ENCODE measurements around the gene TNP1.

TNP1 gene

GRCh38 chr2:216859944-216860343, at the start of gene TNP1:
Gene TNP1, minus strand, starts transcription at chr2:216860064. Its CDS starts 30 bp downstream, at chr2:216860034.
- DNase-seq: no peak

- DNase-seq: no peak
Observed at GRCh38 chr2:216908300-216908699, 48.4 kb upstream of the TNP1 start.

DNA sequence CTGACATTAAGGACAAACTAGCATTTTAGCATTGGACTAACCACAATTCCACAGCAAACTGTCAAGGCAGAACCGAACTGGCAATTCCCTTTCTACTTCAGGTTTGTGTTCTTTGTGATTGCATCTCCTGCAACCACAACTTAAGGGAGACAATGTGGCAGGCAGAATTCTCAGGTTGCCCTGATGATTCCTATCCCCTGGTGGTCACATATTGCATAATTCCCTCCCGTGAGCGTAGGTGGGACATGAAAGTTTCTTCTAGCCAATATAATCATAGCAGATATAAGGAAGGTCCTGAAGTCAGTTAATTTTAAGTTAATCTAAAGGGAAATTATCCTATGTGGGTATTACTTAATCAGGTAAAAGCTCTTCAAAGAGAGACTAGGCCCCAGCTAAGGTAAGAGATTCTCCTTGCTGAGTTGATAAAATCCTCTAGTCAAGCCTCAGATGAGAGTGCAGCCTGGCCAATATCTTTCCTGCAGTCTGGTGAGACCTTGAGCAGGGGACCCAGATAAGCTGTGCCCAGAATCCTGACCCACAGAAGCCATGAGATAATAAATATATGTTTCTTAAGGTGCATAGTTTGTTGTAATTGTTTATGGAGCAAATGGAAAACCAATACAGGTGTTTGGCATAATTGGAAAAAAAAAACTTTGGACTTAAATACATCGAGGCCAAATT, 45.9 kb upstream of the TNP1 start:
- DNase-seq: no peak

- no peak for DNase-seq
Observed at GRCh38 chr2:216904974-216905373, 45.1 kb upstream of the TNP1 start.

GRCh38 chr2:216904554-216904953, 44.7 kb upstream of the TNP1 start:
- no peak for DNase-seq

GRCh38 chr2:216903470-216903869, 43.6 kb upstream of the TNP1 start:
- no peak for DNase-seq

- DNase-seq: no peak
Observed at GRCh38 chr2:216901273-216901672, 41.4 kb upstream of the TNP1 start.

DNA sequence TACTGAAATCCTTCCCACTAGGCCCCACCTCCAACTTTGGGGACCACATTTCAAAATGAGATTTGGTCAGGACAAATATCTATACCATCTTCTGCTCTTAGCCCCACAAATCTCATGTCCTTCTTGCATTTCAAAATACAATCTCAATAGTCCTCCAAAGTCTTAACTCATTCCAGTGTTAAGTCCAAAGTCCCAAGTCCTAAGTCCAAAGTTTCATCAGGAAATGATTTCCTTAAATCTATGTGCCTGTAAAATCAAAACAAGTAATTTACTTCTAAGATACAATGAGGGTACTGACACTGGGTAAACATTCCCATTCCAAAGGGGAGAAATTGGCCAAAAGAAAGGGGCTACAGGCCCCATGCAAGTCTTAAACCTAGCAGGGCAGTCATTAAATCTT, 40.5 kb upstream of the TNP1 start:
- DNase-seq: no peak

GRCh38 chr2:216897561-216898203, 37.8 kb upstream of the TNP1 start:
- no peak for DNase-seq

DNA sequence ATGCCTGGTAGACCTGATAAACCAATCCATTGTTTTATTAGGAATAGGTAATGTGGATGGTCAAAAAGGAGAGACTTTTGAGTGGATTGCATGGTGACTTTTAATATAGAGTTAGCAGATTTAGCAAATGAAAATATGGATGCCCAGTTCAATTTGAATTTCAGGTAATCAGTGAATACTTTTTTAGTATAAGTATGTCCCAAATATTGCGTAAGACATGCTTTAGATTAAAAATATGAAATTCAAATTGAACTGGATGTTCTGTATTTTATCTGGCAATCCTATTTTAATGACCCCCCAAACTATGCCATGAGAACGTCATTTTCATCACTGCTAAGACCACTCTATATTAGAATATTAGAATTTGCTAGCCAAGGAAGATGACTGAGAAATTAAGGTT, 30.3 kb upstream of the TNP1 start:
- no peak for DNase-seq

DNA sequence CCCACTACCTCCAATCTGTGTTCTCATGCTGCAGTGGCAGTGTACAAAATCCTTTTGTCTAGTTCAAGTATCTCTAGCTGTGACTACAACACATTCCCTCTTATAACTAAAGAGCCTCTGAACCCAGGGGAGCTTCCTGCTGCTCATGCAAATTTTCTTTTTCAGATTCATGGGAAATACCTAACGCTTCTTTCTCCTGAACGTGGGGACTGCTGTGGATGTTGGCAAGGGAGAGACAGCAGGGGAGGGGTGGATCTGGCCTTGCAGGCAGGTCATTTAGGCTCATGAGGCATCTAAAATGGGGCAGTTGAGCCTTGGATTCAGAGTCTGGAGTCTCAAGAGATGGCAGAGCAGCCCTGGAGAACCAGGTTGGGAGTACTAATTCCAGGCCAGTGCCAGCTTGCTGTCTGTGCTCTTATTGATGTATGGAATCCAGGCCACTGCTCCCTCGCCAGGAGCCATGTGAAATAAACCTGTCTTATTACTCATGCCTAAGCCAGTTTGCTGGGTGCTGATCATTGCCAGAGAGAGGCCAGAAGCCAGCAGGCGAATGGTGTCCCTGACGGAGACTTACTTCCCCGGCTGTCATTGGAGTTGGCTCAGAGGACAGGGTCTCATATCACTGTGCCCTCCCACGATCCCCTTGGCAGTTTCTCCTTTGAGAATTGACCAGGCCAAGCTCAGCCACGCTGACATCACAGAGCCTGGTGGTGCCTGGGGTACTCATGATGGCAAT, 29.2 kb upstream of the TNP1 start:
- no peak for DNase-seq

DNA sequence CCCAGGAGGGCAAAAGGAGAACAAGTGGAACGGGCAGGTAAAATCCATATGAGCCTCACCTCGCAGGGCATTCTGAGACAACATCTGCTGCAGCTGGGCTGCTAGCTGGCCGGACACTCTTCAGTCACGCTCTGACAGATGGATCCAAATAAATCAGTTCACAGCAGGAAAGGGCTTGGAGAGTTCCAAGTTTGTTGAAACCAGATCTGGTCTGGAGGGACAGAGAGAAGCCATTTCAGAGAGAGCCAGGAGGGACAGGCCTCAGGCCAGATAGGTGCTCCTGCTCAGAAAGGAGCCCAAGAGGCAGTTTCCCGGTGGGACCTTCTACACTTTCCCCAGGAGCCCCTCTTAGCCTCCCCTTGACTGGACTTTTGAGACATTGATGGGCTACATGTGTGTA, 28.2 kb upstream of the TNP1 start:
- no peak for DNase-seq

DNA sequence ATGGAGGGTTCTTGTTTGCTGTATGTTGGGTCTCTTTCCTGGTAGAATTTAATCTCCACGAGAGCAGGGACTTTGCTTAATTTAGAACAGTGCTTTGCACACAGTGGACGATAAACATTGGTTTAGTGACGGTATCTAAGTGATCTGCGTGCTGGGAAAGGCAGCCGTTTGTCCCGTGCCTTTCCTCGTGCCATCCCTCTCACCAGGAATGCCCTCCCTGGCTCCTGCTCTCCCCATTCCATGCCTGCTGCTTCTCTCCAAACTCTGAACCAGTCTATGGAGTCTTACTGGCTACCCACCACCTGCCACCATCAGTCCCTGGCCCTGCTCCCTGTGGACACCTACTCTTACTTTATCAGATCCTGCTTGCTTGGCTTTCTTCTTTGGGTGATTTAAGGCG, 27.3 kb upstream of the TNP1 start:
- no peak for DNase-seq

GRCh38 chr2:216885117-216885553, 25.3 kb upstream of the TNP1 start:
- DNase-seq: no peak

DNA sequence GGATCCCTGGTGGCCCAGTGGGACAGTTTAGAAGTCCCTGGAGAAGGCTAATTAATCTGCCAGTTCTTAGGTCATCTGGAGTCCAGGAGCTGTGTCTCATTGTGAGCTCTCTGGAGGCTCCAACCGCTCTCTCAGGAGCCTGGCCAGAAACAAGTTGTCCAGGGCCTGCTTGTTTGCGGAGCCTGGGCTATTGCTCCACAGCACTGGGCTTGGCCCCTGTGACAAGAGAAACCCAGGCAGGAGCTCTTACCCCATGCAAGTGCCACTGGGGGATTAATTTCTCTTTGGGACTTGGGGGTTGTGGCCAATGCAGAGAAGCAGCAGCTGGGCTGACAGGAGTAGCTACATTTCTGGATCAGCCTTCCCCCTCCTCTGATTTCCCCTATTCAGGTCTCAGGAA, 24.5 kb upstream of the TNP1 start:
- no peak for DNase-seq

DNA sequence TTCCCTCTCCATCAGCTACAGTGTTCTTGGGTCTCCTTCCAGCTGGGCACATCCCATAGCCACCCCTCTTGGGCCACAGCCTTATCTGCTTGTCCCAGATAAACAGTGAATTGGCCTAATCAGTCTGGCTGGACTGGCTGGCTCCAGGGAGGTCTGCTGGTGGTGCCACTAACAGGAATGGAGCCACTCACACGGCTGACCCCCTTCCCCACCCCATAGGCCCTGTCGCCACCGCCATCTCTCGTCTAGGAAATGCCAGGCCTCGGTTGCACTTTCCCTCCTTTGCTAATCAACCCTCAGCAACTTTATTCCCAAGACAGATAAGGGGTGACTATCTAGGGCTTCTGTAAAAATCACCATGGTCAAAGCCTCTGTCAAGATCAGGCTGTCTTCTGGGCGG, 23.0 kb upstream of the TNP1 start:
- DNase-seq: no peak

DNA sequence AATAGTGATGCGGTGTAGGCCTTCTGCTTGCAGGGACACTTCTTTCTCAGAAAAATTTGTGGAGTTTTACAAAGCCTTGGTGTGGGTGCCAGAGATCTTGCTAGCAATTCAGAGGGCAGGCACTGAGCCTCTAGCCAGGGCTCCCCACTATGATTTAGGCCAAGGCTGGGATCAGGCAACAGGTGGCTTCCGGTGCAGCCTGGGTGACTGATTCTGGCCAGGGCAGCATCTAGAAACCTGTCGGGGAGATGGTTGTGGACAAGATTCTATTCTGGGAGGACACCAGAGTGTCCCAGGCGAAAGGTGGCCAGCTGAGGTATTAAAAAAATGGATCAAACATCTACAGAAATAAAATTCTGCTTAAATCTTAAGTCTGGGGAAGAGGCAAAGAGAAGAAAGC, 21.5 kb upstream of the TNP1 start:
- no peak for DNase-seq

DNA sequence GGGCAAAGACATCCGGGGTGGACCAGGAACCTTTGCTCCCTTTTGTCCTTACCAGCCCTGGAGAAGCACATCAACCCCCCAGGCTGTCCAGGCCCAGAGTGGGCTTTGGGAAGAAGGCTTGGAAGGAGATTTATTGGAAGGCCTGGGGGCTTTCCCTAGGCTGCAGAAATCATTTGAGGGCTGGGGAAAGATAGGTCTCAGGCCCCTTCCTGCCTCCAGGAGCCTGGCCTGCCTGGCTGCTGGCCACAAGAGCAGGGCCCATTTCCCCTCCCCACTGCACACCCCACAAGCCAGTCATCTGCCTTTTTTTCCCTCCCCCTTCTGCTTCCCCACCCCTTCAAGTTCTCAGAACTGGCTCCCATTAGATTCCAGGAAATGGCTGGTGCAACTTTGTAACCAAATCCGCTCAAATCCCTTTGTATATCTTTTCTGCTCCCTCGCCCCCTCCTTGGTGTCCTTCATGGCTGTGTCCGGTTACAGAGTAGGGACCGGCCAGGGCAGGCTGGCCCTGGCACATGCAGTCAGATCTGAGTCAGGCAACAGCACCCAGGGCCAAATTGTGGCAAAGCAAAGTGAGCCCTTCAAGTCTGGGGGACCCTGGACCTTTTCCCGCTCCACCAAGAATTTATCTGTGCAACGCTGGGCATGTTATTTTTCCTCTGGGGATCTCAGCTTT, 20.8 kb upstream of the TNP1 start:
- DNase-seq: no peak

GRCh38 chr2:216879727-216880508, 20.1 kb upstream of the TNP1 start:
- no peak for DNase-seq

DNA sequence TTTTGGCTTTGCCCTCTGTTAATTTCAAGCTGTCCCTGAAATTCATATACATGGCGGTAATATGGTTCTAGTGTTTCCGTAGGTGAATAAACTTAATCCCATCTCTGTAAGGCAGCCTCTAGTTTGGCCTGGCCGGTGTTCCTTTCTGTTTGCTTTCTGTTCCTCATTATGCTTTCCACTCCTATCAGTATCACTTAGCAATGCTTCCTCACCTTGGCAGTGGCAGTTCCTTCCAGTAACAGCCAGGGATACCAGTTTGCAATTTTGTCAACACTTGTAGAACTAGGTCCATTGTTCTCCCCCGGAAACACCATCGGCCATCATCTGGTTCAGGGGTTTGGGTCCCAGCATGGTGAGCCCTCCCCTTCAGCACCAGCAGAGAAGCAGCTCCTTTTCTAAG, 18.2 kb upstream of the TNP1 start:
- DNase-seq: no peak

GRCh38 chr2:216877085-216877484, 17.2 kb upstream of the TNP1 start:
- no peak for DNase-seq

DNA sequence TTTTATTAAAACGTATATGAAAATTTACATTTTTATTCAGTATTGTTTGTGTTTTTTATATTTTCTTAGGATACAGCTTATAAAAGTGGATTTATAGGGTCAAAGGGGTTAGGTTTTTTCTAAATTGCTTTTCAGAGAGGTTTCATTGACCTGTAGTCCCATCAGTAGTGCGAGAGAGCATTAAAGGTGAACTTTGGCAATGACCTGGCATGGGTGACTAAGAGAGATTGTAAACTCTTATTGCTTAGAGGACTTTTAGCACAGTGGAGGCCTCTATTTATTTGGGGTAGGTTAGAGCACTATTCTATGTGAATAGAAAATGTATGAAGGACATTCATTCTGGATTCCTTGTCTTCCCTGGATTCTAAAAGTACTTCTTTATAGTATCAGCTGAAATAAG, 16.0 kb upstream of the TNP1 start:
- no peak for DNase-seq

DNA sequence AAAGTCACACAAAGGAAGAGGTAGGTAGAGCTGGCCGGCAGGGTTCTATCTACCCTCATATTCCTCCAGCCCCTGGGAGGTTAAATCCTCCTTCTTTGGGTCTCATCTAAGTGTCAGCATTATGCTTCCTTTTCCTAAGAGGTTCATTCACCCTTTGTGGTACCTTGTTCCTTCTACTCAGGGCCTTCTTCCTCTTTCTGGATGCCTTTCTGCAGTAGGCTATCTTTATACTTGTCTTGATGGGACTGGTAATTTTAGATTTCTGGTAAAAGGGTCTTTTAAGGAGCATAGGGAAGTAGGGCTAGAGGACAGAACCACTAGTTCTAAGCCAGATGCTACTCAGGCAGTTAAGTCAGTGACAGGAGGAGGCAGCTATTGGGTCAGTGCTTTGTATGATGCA, 13.7 kb upstream of the TNP1 start:
- no peak for DNase-seq

Data from activated CD4-positive, alpha-beta T cell treated with anti-CD3 and anti-CD28 coated beads, Interleukin-2, amount 50 U/mL, for 1 hour (primary cell).